Measurements from ENCODE around the gene AIG1.
A peak's percentile ranks its signal among the peaks of the same experiment; 100 is the strongest.
"Not testable (repeated sequence)": the region's sequence is repeated elsewhere in the genome, so short reads cannot be mapped to it uniquely, and the experiment has no call there.

AIG1 gene

DNA sequence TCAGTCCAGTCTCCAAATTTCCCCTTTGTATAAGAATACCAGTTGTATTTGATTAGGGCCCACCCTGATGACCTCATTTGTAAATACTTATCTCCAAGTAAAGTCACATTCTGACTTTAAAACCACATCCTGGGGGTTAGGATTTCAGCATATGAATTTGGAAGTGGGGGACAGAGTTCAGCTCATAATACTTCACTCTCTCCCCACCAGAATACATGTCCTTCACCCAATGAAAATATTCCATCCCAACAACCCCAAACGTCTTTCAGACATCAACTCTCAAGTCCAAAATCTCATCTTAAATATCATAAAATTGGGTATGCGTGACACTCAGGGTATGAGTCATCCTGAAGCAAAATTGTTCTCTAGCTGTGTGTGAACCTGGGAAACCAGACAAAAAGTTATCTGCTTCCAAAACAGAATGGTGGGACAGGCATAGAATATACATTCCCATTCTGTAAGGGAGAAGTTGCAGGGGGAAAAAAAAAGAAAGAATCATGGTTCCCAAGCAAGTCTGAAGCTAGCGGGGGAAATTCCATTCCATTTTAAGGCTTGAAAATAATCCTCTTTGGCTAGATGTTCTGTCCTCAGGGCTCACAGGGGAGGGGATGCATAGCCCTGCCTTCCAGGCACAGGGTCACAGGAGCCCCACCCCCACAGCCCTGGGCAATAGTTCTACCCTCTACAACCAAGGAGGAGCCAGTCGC is 275.9 kb downstream of the AIG1 start:
- peak; percentile 73 for DNase-seq

DNA sequence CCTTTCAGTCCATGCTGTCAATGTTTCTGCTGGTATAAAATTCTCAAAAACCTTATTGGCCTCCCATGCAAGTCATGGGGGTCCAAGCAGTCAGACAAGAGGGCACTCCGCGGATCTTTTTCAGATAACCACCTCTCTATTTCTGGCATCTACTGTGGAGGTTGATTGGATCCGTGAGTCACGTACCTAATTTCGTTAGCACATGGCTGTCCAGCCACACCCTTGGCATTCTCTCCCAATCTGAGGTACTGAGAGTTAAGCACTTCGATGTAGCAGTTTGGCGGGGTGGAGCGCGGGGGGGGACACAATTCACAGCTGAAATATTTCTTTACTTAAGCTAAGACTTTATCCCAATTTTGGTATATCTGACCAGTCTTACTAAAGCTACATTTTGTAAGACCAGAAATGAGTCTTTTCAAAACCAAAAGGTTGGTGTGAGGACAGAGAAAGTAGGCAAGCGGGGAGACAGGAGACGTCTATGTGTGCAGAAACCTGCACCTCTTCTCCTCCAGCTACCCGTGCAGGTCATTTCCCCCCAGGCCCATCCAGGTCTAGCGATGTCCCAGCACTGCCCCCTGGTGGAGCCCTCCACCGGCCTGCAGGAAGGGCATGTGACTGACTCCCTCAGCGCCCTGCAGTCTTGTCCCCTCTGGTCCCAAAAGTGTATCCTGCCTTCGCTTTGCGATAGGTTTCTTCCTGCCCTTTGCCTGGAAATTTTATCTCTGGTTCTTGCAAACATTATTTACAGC is 276.7 kb downstream of the AIG1 start:
- DNase-seq = no peak

DNA sequence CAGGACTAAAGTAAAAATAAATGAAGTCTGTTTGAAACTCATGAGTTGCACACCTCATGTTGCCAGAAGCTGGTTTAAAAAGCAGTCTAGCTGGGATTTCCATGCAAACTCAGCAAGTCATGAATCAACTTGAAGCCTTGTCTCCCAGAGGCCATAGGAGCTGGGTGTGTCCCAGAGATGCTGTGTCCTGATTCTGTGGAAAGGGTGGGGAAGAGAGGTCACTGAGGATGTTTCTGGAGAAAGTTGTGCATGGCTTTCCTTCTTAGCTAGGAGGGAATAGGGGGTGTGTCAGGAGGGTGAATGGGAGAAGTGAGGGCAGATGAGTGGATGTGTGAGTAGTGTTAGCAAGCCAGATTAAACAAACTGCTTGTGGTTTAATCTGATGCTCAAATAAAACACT is 278.5 kb downstream of the AIG1 start:
- DNase-seq = no peak

DNA sequence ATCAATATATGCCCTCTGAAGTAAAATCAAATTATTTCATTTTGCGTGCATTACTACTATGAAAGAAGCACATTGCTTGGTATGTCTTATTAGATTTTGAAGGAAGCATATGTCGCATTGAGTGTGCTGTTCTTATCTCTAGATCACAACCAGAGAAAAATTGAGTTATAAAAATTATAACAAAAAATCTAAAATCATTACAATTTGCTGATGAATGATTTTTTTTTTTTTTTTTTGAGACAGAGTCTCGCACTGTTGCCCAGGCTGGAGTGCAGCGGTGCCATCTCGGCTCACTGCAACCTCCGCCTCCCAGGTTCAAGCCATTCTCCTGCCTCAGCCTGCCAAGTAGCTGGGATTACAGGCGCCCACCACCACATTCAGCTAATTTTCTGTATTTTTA is 284.8 kb downstream of the AIG1 start:
- not testable (repeated sequence) for DNase-seq

DNA sequence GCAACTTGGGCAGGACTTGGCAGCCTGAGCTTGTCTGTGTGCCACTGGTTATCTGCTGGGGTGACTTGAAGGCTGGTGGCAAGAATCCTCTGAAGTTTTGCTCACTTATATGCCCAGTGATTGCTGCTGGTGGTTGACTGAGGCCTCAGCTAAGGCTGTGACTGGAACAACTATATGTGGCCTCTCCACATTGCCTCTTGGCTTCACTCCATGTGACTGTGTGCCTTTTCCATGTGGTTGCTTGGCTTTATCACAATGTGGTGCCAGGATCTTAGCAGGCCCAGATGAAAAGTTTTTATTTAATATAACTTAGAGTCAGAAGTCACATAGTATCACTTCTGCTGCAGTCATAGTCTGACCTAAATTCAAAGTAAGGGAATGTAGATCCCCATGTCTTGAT is 285.3 kb downstream of the AIG1 start:
- DNase-seq = no peak

DNA sequence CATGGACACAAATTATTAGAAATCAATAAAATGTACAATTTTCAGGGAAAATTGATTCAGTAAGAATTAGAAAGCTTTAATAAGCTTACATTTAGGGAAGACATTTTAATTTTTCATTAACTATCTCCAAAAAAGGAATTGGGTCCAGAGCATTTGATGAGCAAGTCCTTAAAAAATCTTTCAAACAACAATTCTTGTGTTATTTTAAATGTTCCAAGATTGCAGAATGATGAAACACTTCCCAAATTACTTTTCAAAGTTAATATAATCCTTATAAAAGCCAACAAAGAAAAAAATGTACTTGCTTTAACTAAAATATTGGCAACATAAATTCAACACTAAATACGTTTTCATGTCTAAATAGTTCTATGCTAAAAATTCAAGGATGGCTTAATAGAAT is 287.8 kb downstream of the AIG1 start:
- peak; percentile 25 for DNase-seq

DNA sequence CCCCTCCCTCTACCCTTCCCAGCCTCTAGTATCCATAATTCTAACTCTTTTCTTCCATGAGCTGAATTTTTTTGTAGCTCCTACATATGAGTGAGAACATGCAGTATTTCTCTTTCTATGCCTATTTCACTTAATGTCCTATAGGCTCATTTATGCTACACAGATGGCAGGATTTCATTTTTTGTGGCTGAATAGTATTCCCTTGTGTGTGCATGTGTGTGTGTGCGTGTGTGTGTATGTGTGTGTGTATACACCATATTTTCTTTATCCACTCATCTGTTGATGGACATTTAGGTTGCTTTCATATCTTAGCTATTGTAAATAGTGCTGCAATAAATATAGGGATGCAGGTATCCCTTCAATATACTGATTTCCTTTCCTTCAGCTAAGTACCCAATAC is 288.8 kb downstream of the AIG1 start:
- no peak for DNase-seq

DNA sequence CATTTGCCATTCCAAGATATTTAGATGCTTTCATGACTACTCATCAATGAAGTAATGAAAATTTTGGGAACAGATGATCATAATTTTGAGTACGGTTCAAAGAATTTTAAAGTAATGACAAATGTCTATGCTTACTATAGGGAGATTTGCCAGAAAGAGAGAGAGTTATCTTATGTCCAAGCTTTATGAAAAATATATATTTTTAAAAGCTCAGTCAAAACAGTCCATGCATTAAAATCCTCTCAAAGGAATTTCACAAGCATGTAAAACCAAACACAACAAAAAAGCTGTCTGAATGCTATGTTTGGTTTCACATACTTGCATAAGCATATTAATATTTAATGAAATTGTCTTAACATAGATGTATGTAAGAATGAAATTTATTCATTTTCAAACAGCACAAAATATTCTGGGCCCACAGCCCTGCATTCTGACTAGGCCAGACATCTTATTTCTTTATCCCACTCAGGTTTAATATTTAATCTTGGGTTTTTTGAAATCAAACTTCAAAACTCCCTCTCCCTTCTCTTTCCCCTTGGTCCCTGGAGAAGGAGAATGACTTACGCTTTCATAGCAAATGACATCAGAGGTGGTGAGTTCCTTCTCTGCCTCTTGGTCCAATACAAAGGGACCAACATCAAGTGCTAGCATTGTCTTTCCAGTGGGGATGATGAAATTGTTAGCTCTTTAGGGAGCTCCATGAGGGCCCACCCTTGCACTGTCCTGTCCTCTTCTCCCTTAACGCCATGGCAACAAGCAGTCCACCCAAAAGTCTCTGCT is 295.6 kb downstream of the AIG1 start:
- DNase-seq = no peak

DNA sequence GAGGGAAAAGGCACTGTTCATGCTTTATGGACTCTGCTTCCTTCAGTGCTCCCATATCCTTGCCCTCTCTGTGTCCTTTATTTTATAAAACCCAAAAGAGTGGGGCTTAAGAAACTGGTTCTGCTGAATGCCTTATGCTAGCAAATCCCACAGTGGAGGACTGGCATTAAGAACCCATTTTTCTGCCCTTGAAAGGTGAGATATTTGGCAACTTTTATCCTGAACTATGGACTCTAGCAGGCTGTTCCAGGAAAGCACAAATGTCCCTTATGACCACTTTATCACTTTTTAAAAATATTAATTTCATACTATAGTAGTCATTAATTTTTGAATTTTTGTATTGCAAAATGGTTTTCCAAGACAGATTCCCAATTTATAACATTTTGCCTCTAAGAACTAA is 296.5 kb downstream of the AIG1 start:
- DNase-seq = no peak

DNA sequence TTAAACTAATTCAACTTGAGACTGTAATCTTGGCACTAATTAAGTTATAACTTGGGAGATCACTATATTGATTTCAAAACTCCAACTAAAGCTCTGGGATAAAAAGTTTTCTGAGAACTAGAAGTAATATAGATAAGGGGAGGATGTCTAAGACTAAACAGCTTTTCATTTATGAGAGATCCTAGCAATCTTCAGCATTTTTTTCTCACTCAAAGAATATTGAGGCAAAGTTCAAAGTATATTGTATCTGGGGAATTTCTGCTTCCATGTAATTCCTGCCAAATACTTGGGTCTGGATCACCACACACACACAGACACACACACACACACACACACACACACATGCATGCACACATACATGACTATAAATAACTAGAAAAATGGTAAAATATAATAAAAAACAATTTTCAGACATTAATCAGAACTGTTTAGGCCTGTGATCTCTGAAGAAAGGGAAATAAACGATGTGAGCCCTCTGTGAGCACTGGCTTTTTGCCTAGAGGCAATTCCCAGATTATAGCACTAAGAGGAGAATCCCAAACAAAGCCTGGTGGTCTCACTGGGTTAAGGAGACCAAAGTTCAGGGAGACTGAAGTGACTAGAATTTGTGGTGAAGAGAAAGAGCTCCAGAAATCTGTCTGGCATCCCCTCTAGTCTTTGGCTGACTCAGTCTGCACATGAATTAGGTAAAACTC is 297.0 kb downstream of the AIG1 start:
- no peak for DNase-seq

DNA sequence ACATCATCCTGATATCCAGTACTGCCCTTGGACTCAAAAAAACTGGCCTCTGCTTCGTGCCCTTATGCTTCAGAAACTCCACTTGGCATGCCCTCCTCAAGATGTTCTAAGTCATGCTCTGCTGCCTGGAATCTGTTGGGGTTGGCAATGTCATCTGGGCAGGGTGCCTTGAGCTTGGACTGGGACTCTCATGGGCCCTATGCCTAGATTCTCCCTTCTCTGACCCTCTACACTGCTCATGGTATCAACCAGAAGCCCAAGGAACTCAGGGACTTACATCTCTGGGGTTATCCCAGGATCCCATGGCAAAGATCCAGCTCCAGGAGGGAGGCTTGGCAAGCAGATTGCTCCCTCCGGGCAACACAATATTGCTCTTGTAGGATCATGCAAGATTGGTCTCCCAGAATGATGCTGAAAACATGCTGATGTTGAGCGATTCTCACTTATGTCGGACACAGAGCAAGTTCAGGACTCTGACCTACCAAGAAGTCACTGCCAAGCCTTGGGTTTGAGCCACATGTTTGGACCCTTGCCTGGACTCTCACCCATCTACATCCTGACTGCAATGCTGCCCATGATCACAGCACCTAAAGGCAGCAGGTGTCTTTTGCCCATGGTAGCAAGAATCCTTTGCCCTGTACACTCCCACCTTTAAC is 301.0 kb downstream of the AIG1 start:
- no peak for DNase-seq

DNA sequence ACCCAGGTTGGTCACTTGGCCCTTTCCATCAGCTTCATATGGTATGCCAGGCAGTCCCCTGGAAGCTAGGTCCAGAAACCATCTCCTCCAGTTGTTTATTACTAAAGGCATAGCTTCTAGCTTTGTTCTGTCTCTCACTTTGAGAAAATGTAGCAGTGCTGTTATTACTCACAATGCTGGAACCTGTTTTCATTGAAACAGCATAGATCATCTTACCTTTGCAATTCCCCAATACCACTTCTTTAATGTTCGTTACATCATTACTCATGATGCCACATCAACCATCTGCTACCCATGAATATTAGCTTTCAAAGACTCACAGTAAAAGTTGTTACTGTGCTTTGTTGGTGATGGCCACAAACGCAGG is 301.5 kb downstream of the AIG1 start:
- no peak for DNase-seq

DNA sequence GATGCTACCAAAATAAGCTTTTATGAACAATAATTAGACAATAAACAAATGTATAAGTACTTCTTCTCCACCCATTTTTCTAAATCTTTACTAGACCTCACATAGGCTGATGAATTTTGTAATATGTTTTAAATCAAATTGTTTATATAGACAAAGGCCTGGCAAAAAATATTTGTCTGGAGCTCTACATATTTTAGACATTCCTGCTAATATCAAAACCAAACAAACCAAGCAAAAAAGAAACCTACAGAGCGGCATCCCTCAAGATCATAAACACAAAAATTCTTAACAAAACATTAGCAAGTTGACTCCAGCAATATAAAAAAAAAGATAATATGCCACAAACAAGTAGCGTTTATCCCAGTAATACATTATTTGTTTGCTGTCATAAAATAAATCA is 302.6 kb downstream of the AIG1 start:
- DNase-seq = no peak

DNA sequence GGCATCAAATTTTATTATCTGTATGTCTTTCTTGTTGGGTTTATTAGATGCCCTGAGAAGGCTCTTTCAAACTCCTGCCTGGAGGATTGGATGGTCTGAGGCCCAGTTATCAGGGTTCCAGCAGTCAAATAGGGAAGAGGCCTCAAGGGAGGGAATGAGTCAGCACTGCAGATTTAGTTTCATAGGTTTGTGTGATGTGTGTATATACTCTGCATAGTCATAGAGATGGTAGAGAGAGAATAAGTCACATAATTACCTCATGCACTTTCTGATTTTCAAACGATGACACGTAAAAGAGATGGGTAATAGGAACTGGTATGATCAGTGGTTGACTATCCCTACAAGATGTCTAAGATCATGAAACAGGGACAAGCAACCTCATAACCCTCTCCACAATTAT is 307.7 kb downstream of the AIG1 start:
- peak; percentile 59 for DNase-seq

DNA sequence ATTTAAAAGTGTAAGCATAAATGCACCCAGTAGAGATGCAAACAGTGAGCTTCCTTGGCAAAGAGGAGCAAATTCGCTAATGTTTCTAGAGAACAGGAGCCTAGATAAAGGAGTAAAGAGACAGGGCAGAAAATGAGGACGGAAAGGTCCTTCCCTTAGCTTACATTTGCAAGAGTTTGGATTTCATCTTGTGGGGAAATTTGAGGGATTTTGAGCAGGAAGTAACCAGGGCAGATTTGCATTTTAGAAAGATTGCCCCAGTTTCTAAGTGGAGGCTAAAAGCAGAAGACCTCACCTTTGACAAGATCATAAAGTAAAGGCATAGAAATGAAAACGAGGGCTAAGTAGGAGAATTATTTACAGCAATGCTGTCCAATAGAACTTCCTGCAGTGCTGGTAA is 309.3 kb downstream of the AIG1 start:
- DNase-seq = no peak

DNA sequence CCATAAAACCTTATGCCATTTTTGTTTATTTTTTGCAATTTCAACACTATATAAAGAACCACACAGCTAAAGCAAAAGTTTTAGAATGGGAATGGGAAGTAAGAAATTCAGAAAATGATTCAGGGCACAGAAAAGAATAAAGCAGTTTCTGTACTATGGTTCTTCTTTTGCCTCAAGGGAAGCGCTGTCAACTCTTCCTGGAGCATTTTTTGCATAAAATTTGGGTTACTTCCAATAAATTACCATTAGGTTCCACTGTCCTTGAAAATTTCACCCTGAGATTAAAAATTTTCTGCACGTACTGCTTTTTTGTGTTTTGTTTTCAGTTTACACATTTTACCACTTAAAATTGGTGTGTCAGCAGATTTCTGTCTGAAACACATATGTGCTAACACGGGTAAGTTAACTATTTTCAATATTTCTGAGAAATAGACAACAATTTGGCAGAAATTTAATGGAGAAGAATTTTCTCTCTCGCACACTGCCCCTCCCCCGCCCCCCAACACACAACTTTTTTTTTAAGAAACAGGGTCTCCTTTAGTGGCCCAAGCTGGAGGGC is 310.2 kb downstream of the AIG1 start:
- DNase-seq = no peak

DNA sequence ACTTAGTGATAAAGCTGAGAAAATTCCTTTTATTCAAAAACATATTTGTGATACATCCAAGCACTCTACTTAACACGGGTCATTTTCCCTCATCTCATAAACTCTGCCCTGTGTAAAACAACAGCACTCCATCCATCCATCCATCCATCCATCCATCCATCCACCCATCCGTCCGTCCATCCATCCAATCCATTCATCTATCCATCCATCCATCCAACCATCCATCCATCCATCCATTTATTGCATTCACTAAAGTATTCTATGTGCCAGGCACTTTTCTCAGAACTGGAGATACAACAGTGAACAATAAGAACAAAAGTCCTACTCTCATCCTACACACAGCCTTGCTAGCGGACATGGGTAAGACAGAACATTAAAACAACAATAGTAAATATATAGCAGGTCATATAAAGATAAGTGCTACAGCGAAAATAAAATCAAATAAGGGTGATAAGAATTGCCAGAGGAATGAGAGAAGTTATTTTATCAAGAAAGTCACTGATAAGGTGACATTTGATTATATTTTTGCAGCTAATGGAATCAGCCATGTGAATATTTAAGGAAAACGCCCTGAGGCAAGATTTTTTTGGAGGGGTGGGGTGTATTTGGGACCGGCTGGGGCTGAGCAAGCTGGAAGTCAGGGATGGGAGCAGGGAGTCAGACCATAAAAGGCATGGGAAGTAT is 311.7 kb downstream of the AIG1 start:
- DNase-seq = no peak

DNA sequence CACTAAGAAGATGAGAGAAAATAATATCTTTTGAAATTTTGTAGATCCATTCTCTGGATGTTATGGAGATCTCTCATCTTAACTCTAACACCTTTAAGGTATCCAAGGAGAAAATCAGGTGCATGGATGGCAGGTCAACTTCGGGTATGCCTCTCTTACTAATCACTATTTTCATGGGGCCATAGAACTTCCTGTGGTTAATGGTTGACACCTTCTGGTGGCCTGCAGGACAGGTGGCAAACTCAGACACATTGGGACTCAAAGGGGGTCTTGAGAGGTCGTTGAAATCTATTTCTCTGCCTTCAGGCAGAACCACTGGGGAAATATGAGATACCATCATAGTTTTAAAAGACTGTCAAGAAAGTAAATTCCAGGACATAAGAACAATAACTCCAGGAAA is 313.3 kb downstream of the AIG1 start:
- DNase-seq = no peak

DNA sequence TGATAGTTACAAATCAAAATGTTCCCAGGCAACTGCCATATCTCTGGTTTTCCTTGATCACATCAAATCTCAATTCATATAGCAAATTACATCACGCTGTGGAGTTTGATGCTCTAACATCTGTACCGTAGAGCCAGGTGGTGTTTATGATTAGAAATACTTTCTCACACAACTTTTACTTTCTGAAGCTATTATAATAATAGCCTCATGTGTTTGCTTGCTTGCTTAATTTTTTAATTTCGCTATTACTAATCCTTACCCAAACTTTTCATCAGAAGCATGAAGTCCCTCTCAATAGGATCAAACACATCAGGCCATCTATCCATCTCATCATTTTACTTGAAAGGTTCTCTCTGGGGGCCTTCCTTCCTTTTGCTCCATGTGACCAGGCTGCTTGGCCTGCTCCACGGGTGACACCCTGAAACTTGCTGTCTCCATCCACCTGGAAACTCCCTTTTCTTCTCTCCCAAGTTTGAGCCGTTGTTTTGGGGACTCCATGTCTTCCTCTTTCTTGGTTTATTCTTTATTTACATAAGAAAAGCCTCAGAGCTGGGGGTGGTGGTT is 314.4 kb downstream of the AIG1 start:
- DNase-seq = no peak

DNA sequence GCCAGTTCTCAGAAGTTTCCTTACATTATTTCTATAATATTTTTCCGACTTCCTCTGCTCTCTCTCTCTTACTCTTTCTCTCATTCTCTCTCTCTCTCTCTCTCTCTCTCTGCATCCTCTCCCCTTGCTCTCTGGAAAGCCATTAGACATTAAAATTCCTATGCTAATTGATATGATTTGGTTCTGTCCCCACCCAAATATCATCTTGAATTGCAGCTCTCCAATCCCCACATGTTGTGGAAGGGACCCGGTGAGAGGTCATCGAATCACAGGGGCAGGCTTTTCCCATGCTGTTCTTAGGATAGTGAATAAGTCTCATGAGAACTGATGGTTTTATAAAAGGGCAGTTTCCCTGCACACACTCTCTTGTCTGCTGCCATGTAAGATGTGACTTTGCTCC is 315.7 kb downstream of the AIG1 start:
- DNase-seq = no peak

DNA sequence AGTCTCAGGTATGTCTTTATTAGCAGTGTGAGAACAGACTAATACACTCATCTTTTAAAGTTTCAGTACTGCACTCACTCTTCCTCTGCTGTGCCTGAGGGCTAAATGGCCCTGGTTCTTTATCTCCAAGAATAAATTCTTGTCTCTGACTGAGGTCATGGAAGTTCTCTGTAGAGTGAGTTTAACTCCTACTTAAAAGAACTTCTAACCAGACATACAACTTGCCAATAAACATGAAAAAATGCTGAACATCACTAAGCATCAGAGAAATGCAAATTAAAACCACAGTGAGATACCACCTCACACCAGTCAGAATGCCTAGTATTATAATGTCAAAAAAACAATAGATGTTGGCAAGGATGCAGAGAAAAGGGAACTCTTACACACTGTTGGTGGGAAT is 316.2 kb downstream of the AIG1 start:
- no peak for DNase-seq

DNA sequence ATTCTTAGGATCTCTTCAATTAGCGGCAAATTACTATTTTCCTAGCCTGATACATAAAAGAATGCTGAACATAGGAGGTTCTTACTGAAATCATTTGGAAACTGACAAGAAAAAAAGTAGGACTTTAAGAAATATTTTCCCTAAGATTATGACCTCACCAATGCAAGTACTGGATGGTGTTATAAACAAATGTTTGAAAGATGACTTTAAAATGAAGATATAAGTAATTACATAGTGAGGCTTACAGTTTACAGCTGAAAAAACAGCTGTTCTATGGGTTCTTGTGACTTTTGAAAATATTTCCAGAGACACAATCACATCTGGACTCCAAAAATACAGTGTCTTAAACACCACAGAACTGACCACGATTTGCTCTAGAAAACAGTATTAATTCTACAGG is 324.9 kb downstream of the AIG1 start:
- DNase-seq = no peak
